Liver (tissue), 9 donors: ENCODE measurements around the gene FADS3. TPM values are rescaled to one million over a fixed set of nuclear protein-coding genes. Genes with fewer than 3 reads are reported as not detected.
"Not testable (repeated sequence)": the region's sequence is repeated elsewhere in the genome, so short reads cannot be mapped to it uniquely, and the experiment has no call there.

ENCODE experiments used
- DNase-seq: peaks from one replicate; pipeline ENCODE4 v3.0.0-alpha.2; 2017; ENCODE audit warnings: low spot score
- H3K27ac ChIP-seq, 2 donors: one replicate each; pipeline ENCODE4 v1.7.0; 2013; ENCODE audit warnings: inconsistent platforms in 2 of 2, low read length in 2 of 2, control low read depth in 1 of 2, low read depth in 1 of 2, mild to moderate bottlenecking in 1 of 2
- H3K27me3 ChIP-seq, 4 donors: one replicate each; pipeline versions ENCODE4 v1.6.1 to v1.7.0; 2013; ENCODE audit warnings: low read length in 3 of 4, inconsistent platforms in 1 of 4, mild to moderate bottlenecking in 1 of 4, moderate library complexity in 1 of 4; ENCODE audit not compliant: control insufficient read depth in 4 of 4, insufficient read depth in 4 of 4
- H3K36me3 ChIP-seq, 4 donors: one replicate each; pipeline versions ENCODE4 v1.6.1 to v1.7.0; 2013; ENCODE audit warnings: low read length in 3 of 4, mild to moderate bottlenecking in 3 of 4, low read depth in 1 of 4, moderate library complexity in 1 of 4; ENCODE audit not compliant: control insufficient read depth in 4 of 4, insufficient read depth in 3 of 4
- H3K4me1 ChIP-seq, 4 donors: one replicate each; pipeline versions ENCODE4 v1.6.1 to v1.7.0; 2013; ENCODE audit warnings: low read length in 3 of 4, mild to moderate bottlenecking in 3 of 4, moderate library complexity in 1 of 4; ENCODE audit not compliant: control insufficient read depth in 4 of 4, insufficient read depth in 4 of 4
- H3K4me3 ChIP-seq, 3 donors: one replicate each; pipeline versions ENCODE4 v1.6.1 to v1.7.0; 2013; ENCODE audit warnings: low read length in 3 of 3, control low read depth in 1 of 3, low read depth in 1 of 3, mild to moderate bottlenecking in 1 of 3
- H3K9ac ChIP-seq, 2 donors: one replicate each; pipeline ENCODE4 v1.7.0; 2013; ENCODE audit warnings: low read length in 2 of 2, mild to moderate bottlenecking in 2 of 2, moderate library complexity in 2 of 2, control low read depth in 1 of 2, low read depth in 1 of 2
- H3K9me3 ChIP-seq, 4 donors: one replicate each; pipeline versions ENCODE4 v1.6.1 to v1.7.0; 2013; ENCODE audit warnings: low read length in 3 of 4; ENCODE audit not compliant: control insufficient read depth in 4 of 4
- EGR1 ChIP-seq, 2 donors: IDR thresholded peaks; 2 replicates each; pipeline ENCODE4 v1.6.1; 2016 to 2018; ENCODE audit warnings: antibody characterized with exemption in 2 of 2, low read depth in 2 of 2
- GABPA ChIP-seq, 2 donors: IDR thresholded peaks in 1 of 2; conservative IDR thresholded peaks in 1 of 2; 2 replicates each; pipeline ENCODE4 v1.6.1; 2016; ENCODE audit warnings: antibody characterized with exemption in 2 of 2, mild to moderate bottlenecking in 1 of 2, moderate library complexity in 1 of 2
- HNF4A ChIP-seq, 2 donors: conservative IDR thresholded peaks; 2 replicates each; pipeline ENCODE4 v1.6.1; 2016; ENCODE audit warnings: antibody characterized with exemption in 2 of 2, mild to moderate bottlenecking in 2 of 2
- HNF4G ChIP-seq: IDR thresholded peaks from 2 replicates; pipeline ENCODE4 v1.6.1; 2016; ENCODE audit warnings: antibody characterized with exemption
- RAD21 ChIP-seq, 2 donors: IDR thresholded peaks; 2 replicates each; pipeline ENCODE4 v1.6.1; 2016; ENCODE audit warnings: antibody characterized with exemption in 2 of 2, mild to moderate bottlenecking in 2 of 2
- WGBS: extraction: QIAGEN DNeasy Blood & Tissue Kit; methylation state at CpG from one replicate; pipeline ENCODE4 v1.1.7; 2013; 5-methylcytosine and 5-hydroxymethylcytosine counted together
- polyA plus RNA-seq, 2 donors: library from polyadenylated mRNA; stranded (reverse) in 1 of 2; unstranded in 1 of 2; fragments of 200-250 nt in 1 of 2; fragments of >200 nt in 1 of 2; fragmentation: Nextera tagmentation in 1 of 2; extraction: Ambion mirVana in 1 of 2; gene quantifications; one replicate each; pipeline versions ENCODE4 v1.2.1 to v1.2.3, GENCODE V29; 2013 to 2015
- total RNA-seq, 2 donors: library from RNA; depleted of rRNA; stranded (reverse); fragments of >200 nt; gene quantifications; one replicate each; pipeline ENCODE4 v1.2.3, GENCODE V29; 2014
- TF ChIP-seq, protein P1 (sequence below): IDR thresholded peaks from 2 replicates; pipeline ENCODE4 v1.6.1; 2016; ENCODE audit warnings: antibody characterized with exemption
- TF ChIP-seq, protein P2 (sequence below): IDR thresholded peaks from 2 replicates; pipeline ENCODE4 v1.6.1; 2016; ENCODE audit warnings: antibody characterized with exemption, mild to moderate bottlenecking
- TF ChIP-seq, protein P3 (sequence below): fragments of 150-350 bp; IDR thresholded peaks from 2 replicates; pipeline ENCODE4 v1.5.1; 2017; ENCODE audit warnings: improper control_type of control experiment, low read depth, low read length; ENCODE audit not compliant: missing input control
- donor health status: healthy.
- donor health status: healthy.
- donor health status: healthy.
- donor health status: healthy.
- donor health status: healthy.

Gene FADS3
- total and polyA plus RNA-seq, 4 donors: 8.3 to 13.6 (median 10.3) TPM

DNA sequence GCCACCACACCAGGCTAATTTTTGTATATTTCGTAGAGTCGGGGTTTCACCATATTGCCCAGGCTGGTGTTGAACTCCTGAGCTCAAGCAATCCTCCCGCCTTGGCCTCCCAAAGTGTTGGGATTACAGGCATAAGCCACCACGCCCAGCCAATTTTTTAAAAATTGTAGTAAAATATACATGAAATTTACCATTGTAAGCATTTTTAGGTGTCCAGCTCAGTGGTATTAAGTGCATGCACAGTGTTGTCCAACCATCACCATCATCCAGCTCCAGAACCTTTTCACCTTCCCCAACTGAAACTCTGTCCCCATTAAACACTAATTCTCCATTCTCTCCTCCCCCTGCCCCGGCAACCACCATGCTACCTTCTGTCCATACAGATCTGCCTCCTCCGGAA, 8.5 kb downstream of the FADS3 start:
- no peak overlapping the region for H3K27ac ChIP-seq

DNA sequence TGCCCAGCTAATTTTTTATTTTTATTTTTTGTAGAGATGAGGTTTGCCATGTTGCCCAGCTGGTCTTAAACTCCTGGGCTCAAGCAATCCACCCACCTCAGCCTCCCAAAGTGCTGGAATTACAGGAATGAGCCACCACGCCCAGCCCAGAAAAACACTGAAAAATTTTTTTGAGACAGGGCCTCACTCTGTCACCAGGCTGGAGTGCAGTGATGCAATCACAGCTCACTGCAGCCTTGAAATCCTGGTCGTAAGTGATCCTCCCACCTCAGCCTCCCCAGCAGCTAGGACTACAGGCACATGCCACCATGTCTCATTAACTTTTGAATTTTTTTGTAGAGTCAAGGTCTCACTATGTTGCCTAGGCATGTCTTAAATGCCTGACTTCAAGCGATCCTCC, 9.1 kb downstream of the FADS3 start:
- not testable (repeated sequence) for H3K4me3 ChIP-seq, H3K27ac ChIP-seq, H3K36me3 ChIP-seq, H3K9ac ChIP-seq, DNase-seq, H3K9me3 ChIP-seq, H3K4me1 ChIP-seq, H3K27me3 ChIP-seq
- 95% methylated on average over 3 of the region's 3 CpGs for WGBS

More for the DNA sequence above, 8.5 kb downstream of the FADS3 start:
- no peak for TF ChIP-seq HNF4A (conservative IDR thresholded peaks at IDR 0.05)
- no peak for TF ChIP-seq EGR1 (IDR thresholded peaks at IDR 0.05; ENCODE audit: low read depth in 2 of 2)
- TF ChIP-seq, protein P1, sequence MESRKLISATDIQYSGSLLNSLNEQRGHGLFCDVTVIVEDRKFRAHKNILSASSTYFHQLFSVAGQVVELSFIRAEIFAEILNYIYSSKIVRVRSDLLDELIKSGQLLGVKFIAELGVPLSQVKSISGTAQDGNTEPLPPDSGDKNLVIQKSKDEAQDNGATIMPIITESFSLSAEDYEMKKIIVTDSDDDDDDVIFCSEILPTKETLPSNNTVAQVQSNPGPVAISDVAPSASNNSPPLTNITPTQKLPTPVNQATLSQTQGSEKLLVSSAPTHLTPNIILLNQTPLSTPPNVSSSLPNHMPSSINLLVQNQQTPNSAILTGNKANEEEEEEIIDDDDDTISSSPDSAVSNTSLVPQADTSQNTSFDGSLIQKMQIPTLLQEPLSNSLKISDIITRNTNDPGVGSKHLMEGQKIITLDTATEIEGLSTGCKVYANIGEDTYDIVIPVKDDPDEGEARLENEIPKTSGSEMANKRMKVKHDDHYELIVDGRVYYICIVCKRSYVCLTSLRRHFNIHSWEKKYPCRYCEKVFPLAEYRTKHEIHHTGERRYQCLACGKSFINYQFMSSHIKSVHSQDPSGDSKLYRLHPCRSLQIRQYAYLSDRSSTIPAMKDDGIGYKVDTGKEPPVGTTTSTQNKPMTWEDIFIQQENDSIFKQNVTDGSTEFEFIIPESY: no peak
- TF ChIP-seq, protein P2, sequence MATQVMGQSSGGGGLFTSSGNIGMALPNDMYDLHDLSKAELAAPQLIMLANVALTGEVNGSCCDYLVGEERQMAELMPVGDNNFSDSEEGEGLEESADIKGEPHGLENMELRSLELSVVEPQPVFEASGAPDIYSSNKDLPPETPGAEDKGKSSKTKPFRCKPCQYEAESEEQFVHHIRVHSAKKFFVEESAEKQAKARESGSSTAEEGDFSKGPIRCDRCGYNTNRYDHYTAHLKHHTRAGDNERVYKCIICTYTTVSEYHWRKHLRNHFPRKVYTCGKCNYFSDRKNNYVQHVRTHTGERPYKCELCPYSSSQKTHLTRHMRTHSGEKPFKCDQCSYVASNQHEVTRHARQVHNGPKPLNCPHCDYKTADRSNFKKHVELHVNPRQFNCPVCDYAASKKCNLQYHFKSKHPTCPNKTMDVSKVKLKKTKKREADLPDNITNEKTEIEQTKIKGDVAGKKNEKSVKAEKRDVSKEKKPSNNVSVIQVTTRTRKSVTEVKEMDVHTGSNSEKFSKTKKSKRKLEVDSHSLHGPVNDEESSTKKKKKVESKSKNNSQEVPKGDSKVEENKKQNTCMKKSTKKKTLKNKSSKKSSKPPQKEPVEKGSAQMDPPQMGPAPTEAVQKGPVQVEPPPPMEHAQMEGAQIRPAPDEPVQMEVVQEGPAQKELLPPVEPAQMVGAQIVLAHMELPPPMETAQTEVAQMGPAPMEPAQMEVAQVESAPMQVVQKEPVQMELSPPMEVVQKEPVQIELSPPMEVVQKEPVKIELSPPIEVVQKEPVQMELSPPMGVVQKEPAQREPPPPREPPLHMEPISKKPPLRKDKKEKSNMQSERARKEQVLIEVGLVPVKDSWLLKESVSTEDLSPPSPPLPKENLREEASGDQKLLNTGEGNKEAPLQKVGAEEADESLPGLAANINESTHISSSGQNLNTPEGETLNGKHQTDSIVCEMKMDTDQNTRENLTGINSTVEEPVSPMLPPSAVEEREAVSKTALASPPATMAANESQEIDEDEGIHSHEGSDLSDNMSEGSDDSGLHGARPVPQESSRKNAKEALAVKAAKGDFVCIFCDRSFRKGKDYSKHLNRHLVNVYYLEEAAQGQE: no peak
- TF ChIP-seq, protein P3, sequence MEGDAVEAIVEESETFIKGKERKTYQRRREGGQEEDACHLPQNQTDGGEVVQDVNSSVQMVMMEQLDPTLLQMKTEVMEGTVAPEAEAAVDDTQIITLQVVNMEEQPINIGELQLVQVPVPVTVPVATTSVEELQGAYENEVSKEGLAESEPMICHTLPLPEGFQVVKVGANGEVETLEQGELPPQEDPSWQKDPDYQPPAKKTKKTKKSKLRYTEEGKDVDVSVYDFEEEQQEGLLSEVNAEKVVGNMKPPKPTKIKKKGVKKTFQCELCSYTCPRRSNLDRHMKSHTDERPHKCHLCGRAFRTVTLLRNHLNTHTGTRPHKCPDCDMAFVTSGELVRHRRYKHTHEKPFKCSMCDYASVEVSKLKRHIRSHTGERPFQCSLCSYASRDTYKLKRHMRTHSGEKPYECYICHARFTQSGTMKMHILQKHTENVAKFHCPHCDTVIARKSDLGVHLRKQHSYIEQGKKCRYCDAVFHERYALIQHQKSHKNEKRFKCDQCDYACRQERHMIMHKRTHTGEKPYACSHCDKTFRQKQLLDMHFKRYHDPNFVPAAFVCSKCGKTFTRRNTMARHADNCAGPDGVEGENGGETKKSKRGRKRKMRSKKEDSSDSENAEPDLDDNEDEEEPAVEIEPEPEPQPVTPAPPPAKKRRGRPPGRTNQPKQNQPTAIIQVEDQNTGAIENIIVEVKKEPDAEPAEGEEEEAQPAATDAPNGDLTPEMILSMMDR: no peak
- Histone ChIP-seq H3K4me3 (no peak overlapping the region), H3K9ac (no peak overlapping the region), H3K27me3 (no peaks in the 10 kb centered on the region), H3K9me3 (no peaks in the 10 kb centered on the region), H3K4me1 (no peaks in the 10 kb centered on the region), H3K36me3 (no peaks in the 10 kb centered on the region)
- 90% methylated on average over 6 of the region's 6 CpGs for WGBS
- DNase-seq: no peak

DNA sequence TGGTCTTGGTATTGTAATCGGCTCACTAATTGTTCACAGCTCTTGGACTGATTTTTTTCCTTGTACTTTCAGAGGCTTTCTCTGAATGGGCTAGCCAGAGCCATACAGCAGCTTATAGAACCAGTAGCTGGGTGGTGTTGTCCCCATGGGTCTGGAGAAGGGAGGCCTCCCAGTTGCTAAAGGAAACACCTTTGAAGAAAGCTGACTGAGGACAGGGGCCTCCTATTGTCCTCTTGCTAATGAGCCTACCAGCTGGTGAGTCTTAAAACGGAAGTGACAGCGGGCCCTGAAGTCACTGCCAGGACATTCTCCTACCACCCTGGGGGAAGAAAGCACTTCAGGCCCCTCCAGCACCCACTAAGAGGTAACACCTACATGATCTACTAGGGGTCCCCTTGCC, 9.9 kb downstream of the FADS3 start:
- H3K4me1 ChIP-seq: no peaks in the 10 kb centered on the region
- H3K27me3 ChIP-seq: no peaks in the 10 kb centered on the region
- no peak for TF ChIP-seq GABPA (IDR thresholded peaks at IDR 0.05 in 1 of 2, conservative IDR thresholded peaks at IDR 0.05 in 1 of 2)
- no peak for TF ChIP-seq RAD21 (IDR thresholded peaks at IDR 0.05)
- TF ChIP-seq, protein P1: no peak
- no peak for TF ChIP-seq HNF4G
- H3K27ac ChIP-seq: no peak overlapping the region
- DNase-seq: no peak
- H3K9ac ChIP-seq: no peak overlapping the region
- no peaks in the 10 kb centered on the region for H3K9me3 ChIP-seq
- no peak overlapping the region for H3K4me3 ChIP-seq
- H3K36me3 ChIP-seq: no peaks in the 10 kb centered on the region
- WGBS: 88% methylated on average over 3 of the region's 3 CpGs
